Measurements from ENCODE around the gene APBB1IP.
"Not testable (repeated sequence)": the region's sequence is repeated elsewhere in the genome, so short reads cannot be mapped to it uniquely, and the experiment has no call there.

Gene APBB1IP

DNA sequence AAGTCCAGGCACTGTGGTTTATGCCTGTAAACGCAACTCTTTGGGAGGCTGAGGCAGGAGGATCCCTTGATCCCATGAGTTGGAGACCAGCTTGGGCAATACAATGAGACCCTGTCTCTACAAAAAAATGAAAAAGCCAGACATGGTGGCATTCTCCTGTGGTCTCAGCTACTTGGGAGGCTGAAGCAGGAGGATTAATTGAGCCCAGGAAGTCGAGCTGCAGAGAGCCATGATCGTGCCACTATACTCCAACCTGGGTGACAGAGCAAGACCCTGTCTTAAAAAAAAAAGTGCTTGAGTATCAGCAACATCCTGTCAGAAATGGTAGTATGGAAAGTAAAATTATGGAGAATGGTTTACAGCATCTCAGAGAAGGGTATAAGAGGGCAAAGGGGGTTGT, 11.6 kb downstream of the APBB1IP start:
- no peaks in the 10 kb centered on the region for H3K4me1 ChIP-seq (ENCODE audit: insufficient read depth, low read length)
- no peaks in the 10 kb centered on the region for H3K36me3 ChIP-seq (ENCODE audit: insufficient read depth, low read length)
- H3K27me3 ChIP-seq (ENCODE audit: insufficient read depth, low read length) = no peaks in the 10 kb centered on the region
- no peak overlapping the region for H2AFZ ChIP-seq (ENCODE audit: low read depth, low read length)
- H3K4me3 ChIP-seq (ENCODE audit: low read length) = no peak overlapping the region
- H3K9me3 ChIP-seq (ENCODE audit: low read length) = no peaks in the 10 kb centered on the region

DNA sequence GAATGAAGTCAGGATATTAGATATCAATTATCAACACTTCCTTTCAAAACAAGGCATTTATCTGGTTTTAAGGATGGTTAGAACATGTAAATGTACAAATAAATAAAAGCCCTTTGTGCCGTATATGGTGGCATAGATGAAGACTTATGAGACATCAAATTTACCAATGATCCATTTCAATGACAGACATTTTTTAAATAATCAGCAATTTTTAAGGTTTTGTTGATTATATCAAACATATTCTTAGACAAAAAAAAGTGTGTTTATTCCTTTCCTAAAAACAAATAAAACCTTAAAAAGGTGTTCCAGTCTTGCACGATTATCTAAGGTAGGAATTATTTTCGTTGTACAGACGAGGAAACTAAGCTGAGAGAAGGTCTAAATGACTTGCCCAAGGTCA, 13.8 kb downstream of the APBB1IP start:
- Histone ChIP-seq H2AFZ (ENCODE audit: low read depth, low read length) (no peak overlapping the region), H3K4me1 (ENCODE audit: insufficient read depth, low read length) (no peaks in the 10 kb centered on the region)

DNA sequence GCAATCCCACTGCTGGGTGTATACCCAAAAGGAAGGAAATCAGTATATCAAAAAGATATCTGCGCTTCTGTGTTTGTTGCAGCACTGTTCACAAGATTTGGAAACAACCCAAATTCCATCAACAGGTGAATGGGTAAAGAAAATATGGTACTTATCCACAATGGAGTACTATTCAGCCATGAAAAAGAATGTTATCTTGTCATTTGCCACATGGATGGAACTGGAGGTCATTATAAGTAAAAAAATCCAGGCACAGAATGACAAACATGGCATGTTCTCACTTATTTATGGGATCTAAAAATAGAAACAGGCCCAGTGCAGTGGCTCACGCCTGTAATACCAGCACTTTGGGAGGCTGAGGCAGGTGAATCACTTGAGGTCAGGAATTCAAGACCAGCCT, 15.7 kb downstream of the APBB1IP start:
- Histone ChIP-seq H3K4me1 (ENCODE audit: insufficient read depth, low read length) (no peaks in the 10 kb centered on the region), H3K27me3 (ENCODE audit: insufficient read depth, low read length) (no peaks in the 10 kb centered on the region), H3K36me3 (ENCODE audit: insufficient read depth, low read length) (no peaks in the 10 kb centered on the region), H2AFZ (ENCODE audit: low read depth, low read length) (no peak overlapping the region), H3K9me3 (ENCODE audit: low read length) (no peaks in the 10 kb centered on the region), H3K4me3 (ENCODE audit: low read length) (no peak overlapping the region)

More for the DNA sequence above, 13.8 kb downstream of the APBB1IP start:
- no peaks in the 10 kb centered on the region for H3K27me3 ChIP-seq (ENCODE audit: insufficient read depth, low read length)
- no peaks in the 10 kb centered on the region for H3K9me3 ChIP-seq (ENCODE audit: low read length)
- H3K4me3 ChIP-seq (ENCODE audit: low read length) = no peak overlapping the region
- H3K36me3 ChIP-seq (ENCODE audit: insufficient read depth, low read length) = no peaks in the 10 kb centered on the region

DNA sequence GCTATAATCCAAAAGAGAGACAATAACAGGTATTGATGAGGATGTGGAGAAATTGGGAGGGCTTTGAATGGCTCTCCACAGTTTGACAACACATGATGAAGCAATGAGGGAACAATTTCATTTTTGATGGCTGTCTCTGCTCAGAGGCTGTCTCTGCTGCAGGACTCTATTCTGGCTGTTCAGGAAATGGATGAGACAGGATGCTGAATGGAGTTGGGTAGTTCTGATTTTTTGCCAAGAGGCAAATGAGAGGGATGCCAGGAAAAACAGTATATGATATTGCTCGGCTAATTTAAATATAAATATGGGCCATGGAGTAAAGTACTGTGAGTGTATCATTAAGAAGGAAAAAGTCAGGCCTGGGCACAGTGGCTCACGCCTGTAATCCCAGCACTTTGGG, 16.8 kb downstream of the APBB1IP start:
- Histone ChIP-seq H3K9me3 (ENCODE audit: low read length) (no peaks in the 10 kb centered on the region), H3K27me3 (ENCODE audit: insufficient read depth, low read length) (no peaks in the 10 kb centered on the region), H2AFZ (ENCODE audit: low read depth, low read length) (no peak overlapping the region), H3K4me1 (ENCODE audit: insufficient read depth, low read length) (no peaks in the 10 kb centered on the region), H3K4me3 (ENCODE audit: low read length) (no peak overlapping the region), H3K36me3 (ENCODE audit: insufficient read depth, low read length) (no peaks in the 10 kb centered on the region)

DNA sequence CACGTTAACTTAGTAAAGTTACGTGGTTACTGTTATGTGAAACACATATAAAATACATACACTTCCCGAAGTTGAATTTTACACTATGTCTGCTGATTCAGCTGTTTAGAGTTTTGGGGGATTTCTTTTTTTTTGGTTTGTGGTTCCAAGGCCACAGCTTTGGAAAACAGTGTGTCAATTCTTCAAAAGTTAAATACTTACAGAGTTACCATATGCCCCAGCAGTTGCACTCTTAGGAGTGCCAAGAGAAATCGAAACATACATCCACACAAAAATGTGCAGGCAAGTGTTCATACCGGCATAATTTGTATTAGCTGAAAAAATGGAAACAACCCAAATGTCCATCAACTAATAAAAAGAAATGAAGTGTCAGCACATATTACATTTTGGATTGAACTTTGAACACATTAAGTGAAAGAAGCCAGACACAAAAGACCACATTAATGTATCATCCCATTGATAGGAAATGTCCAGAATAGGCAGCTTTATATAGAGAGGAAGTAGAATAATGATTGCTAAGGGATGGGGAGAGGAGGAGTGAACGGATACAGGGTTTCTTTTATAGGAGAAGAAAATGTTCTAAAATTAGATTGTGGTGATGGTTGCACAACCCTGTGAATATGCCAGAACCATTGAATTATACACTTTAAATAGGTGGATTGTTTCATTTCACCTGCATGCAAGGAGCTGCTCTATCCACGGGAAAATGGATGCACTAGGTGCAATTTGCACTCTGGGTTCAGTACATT, 17.6 kb downstream of the APBB1IP start:
- Histone ChIP-seq H3K36me3 (ENCODE audit: insufficient read depth, low read length) (no peaks in the 10 kb centered on the region), H3K27me3 (ENCODE audit: insufficient read depth, low read length) (no peaks in the 10 kb centered on the region), H3K4me3 (ENCODE audit: low read length) (no peak overlapping the region), H2AFZ (ENCODE audit: low read depth, low read length) (no peak overlapping the region), H3K4me1 (ENCODE audit: insufficient read depth, low read length) (no peaks in the 10 kb centered on the region), H3K9me3 (ENCODE audit: low read length) (no peaks in the 10 kb centered on the region)

DNA sequence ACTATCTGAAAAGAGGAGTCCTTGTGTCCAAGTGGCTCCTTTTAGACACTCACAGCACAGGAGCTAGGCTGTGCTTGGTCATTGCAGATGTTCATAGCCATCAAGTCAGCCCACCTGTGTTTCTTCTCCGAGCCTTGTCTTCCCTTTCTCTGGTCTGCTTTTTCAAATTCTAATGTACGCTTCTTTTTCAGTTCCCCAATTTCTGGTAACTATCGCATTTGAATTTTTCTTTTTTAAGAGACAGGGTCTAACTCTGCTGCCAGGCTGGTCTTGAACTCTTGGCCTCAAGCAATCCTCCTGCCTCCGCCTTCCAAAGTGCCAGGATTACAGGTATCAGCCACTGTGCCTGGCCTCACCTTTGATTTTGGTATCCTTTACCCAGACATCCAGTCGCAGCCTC, 18.9 kb downstream of the APBB1IP start:
- H3K4me1 ChIP-seq (ENCODE audit: insufficient read depth, low read length) = no peaks in the 10 kb centered on the region
- no peaks in the 10 kb centered on the region for H3K27me3 ChIP-seq (ENCODE audit: insufficient read depth, low read length)
- no peaks in the 10 kb centered on the region for H3K9me3 ChIP-seq (ENCODE audit: low read length)
- no peaks in the 10 kb centered on the region for H3K36me3 ChIP-seq (ENCODE audit: insufficient read depth, low read length)
- no peak overlapping the region for H2AFZ ChIP-seq (ENCODE audit: low read depth, low read length)
- no peak overlapping the region for H3K4me3 ChIP-seq (ENCODE audit: low read length)

DNA sequence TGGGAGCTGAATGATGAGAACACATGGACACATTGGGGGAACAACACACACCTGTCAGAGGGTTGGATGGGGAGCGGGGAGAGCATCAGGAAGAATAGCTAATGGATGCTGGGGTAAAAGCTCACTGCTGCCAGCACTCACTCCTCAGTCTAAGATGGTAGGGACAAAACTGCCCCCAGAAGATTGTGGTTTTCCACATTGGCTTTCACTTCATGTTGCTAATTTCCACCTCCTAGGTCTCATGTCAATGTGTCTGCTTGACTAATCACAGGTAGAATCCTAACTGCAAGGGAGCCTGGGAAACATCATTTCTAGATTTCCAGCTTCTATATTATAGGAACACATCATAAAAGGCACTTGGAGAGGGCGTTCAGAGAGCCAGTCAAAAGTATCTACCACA, 22.6 kb downstream of the APBB1IP start:
- Histone ChIP-seq H3K27me3 (ENCODE audit: insufficient read depth, low read length) (no peaks in the 10 kb centered on the region), H3K4me1 (ENCODE audit: insufficient read depth, low read length) (no peaks in the 10 kb centered on the region), H3K4me3 (ENCODE audit: low read length) (no peak overlapping the region), H3K36me3 (ENCODE audit: insufficient read depth, low read length) (no peaks in the 10 kb centered on the region), H2AFZ (ENCODE audit: low read depth, low read length) (no peak overlapping the region), H3K9me3 (ENCODE audit: low read length) (no peaks in the 10 kb centered on the region)

DNA sequence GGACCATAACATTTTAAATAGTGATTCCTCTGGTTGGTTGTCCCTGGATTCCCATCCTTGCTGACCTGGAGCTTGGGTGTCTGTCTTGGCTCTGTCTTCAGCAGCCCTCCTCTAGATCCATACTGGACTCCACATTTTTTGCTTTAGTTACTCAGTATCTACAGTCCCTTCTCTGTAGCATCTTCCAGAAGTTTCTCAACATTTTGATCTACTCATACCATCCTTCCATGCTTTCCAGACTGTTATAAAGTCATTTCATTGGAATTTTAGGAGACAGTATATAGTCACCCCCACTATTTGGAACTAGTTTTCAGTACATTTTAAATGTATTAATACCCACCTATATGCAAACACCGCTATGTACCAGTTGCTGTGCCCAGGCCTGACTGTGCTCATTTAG, 25.8 kb downstream of the APBB1IP start:
- Histone ChIP-seq H3K36me3 (ENCODE audit: insufficient read depth, low read length) (no peaks in the 10 kb centered on the region), H3K27me3 (ENCODE audit: insufficient read depth, low read length) (no peaks in the 10 kb centered on the region), H2AFZ (ENCODE audit: low read depth, low read length) (no peak overlapping the region), H3K9me3 (ENCODE audit: low read length) (no peaks in the 10 kb centered on the region), H3K4me3 (ENCODE audit: low read length) (no peak overlapping the region), H3K4me1 (ENCODE audit: insufficient read depth, low read length) (no peaks in the 10 kb centered on the region)

DNA sequence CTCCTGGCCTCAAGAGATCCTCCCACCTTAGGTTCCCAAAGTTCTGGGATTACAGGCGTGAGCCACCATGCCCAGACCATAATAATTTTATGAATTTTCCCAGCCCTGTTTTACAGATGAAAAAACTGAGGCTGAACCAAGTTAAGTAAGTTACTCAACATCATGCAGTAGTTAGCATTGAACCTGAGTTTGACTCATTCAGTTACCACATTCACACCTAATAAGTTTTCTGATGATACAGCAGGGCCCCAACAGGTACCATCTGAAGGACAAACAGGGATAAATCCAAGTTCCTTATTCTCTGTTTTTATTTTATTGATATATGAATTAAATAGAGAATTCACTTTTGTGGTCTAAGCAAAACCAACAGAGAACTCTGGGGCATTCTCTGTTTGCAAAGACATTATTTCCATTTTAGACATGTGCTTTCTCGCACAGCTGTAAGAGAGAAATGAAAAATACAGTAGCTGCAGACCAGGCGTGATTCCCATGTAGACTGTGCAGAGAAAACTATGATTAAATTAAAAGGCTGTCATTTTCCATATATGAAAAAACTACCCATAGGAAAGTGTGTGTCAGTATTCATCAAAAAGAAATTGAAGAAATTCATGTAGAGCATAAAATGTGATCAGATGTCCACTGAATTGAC, 26.6 kb downstream of the APBB1IP start:
- Histone ChIP-seq H3K4me3 (ENCODE audit: low read length) (no peak overlapping the region), H2AFZ (ENCODE audit: low read depth, low read length) (no peak overlapping the region), H3K4me1 (ENCODE audit: insufficient read depth, low read length) (no peaks in the 10 kb centered on the region), H3K36me3 (ENCODE audit: insufficient read depth, low read length) (no peaks in the 10 kb centered on the region), H3K9me3 (ENCODE audit: low read length) (no peaks in the 10 kb centered on the region), H3K27me3 (ENCODE audit: insufficient read depth, low read length) (no peaks in the 10 kb centered on the region)

GRCh38 chr10:26466531-26466930, 28.4 kb downstream of the APBB1IP start:
- not testable (repeated sequence) for H3K4me1 ChIP-seq (ENCODE audit: insufficient read depth, low read length); H3K4me3 ChIP-seq (ENCODE audit: low read length); H2AFZ ChIP-seq (ENCODE audit: low read depth, low read length); H3K27me3 ChIP-seq (ENCODE audit: insufficient read depth, low read length); H3K36me3 ChIP-seq (ENCODE audit: insufficient read depth, low read length); H3K9me3 ChIP-seq (ENCODE audit: low read length)

GRCh38 chr10:26467639-26468038, 29.5 kb downstream of the APBB1IP start:
- Histone ChIP-seq H3K36me3 (ENCODE audit: insufficient read depth, low read length) (no peaks in the 10 kb centered on the region), H3K27me3 (ENCODE audit: insufficient read depth, low read length) (no peaks in the 10 kb centered on the region), H3K4me1 (ENCODE audit: insufficient read depth, low read length) (no peaks in the 10 kb centered on the region), H2AFZ (ENCODE audit: low read depth, low read length) (no peak overlapping the region), H3K4me3 (ENCODE audit: low read length) (no peak overlapping the region), H3K9me3 (ENCODE audit: low read length) (no peaks in the 10 kb centered on the region)

DNA sequence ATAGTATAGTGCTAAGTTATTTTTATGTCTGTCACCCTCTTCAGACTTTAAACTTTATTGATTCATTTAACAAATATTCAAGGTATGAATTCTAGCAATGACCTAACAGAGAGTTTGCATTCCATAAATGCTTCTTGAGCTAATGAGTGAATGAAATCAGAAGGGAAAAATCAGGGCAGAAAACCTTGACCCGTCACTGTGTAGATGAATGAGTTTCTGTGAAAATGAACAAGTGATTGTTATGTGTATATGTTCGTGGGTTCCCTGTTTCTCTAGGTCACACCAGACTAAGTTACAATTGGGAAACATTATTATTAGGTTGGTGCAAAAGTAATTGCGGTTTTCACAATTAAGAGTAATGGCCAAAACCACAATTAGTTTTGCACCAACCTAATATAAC, 30.1 kb downstream of the APBB1IP start:
- Histone ChIP-seq H3K36me3 (ENCODE audit: insufficient read depth, low read length) (no peaks in the 10 kb centered on the region), H3K27me3 (ENCODE audit: insufficient read depth, low read length) (no peaks in the 10 kb centered on the region), H3K4me3 (ENCODE audit: low read length) (no peak overlapping the region), H2AFZ (ENCODE audit: low read depth, low read length) (no peak overlapping the region), H3K4me1 (ENCODE audit: insufficient read depth, low read length) (no peaks in the 10 kb centered on the region), H3K9me3 (ENCODE audit: low read length) (no peaks in the 10 kb centered on the region)

- Histone ChIP-seq H3K9me3 (ENCODE audit: low read length) (no peaks in the 10 kb centered on the region), H3K4me1 (ENCODE audit: insufficient read depth, low read length) (no peaks in the 10 kb centered on the region), H2AFZ (ENCODE audit: low read depth, low read length) (no peak overlapping the region), H3K36me3 (ENCODE audit: insufficient read depth, low read length) (no peaks in the 10 kb centered on the region), H3K4me3 (ENCODE audit: low read length) (no peak overlapping the region), H3K27me3 (ENCODE audit: insufficient read depth, low read length) (no peaks in the 10 kb centered on the region)
These were observed 30.6 kb downstream of the APBB1IP start for GRCh38 chr10:26468700-26469099.

DNA sequence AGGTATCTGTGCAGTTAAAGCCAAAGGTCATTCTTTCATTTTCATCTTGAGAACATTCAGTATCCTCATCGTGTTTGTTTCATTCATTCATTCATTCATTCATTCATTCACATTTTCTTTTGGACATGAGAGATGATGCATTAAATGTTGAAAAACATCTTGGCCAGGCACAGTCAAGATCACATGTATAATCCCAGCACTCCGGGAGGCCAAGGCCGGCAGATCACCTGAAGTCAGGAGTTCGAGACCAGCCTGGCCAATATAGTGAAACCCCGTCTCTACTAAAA, 34.3 kb downstream of the APBB1IP start:
- Histone ChIP-seq H3K4me3 (ENCODE audit: low read length) (no peak overlapping the region), H3K27me3 (ENCODE audit: insufficient read depth, low read length) (no peaks in the 10 kb centered on the region)

More for the DNA sequence above, 34.3 kb downstream of the APBB1IP start:
- Histone ChIP-seq H2AFZ (ENCODE audit: low read depth, low read length) (no peak overlapping the region), H3K4me1 (ENCODE audit: insufficient read depth, low read length) (no peaks in the 10 kb centered on the region), H3K36me3 (ENCODE audit: insufficient read depth, low read length) (no peaks in the 10 kb centered on the region), H3K9me3 (ENCODE audit: low read length) (no peaks in the 10 kb centered on the region)
